B cell (primary cell): ENCODE results near the gene CYP26B1. TPM values are rescaled to one million over a fixed set of nuclear protein-coding genes. Genes with fewer than 3 reads are reported as not detected.

Experiments
- ATAC-seq: fragments of 200-7000 bp; cut with Tn5 transposase; one replicate; pipeline ENCODE4 v1.10.0; 2021; ENCODE audit warnings: low read depth, mild to moderate bottlenecking, moderate number of reproducible peaks, moderate library complexity
- CTCF ChIA-PET: fragments of 350-600 bp; sonication (Branson Sonifier 250); formaldehyde crosslinking; loops from one replicate; lab custom pipeline; 2021; ENCODE audit warnings: antibody characterized with exemption, inconsistent platforms; lab: Charles Lee
- POLR2A ChIA-PET: fragments of 350-600 bp; sonication (Branson Sonifier 250); formaldehyde crosslinking; loops from one replicate; lab custom pipeline; 2021; ENCODE audit warnings: antibody characterized with exemption; lab: Charles Lee
- DNase-seq: peaks from one replicate; pipeline ENCODE4 v3.0.0; 2013
- H2AFZ ChIP-seq: 2 replicates; pipeline ENCODE4 v1.6.1; 2012; ENCODE audit warnings: mild to moderate bottlenecking, low read depth, low read length; ENCODE audit not compliant: insufficient read depth, poor library complexity, severe bottlenecking
- H3K27ac ChIP-seq, 2 donors: 1 replicate in 1 of 2; 2 replicates in 1 of 2; pipeline ENCODE4 v1.5.1; 2012 to 2013; ENCODE audit warnings: low read length in 2 of 2, mild to moderate bottlenecking in 2 of 2, moderate library complexity in 1 of 2
- H3K27me3 ChIP-seq, 4 experiments: fragments of 200-600 bp in 1 of 4; sonication (generic) in 1 of 4; replicated peaks in 1 of 4; 1 replicate in 2 of 4; 2 replicates in 2 of 4; pipeline versions ENCODE4 v1.6.1 to v1.7.0; 2013 to 2016; ENCODE audit warnings: low read length in 3 of 4, mild to moderate bottlenecking in 2 of 4, mixed read lengths in 1 of 4, moderate library complexity in 1 of 4; ENCODE audit not compliant: insufficient read depth in 4 of 4, control insufficient read depth in 3 of 4; ENCODE audit errors: control extremely low read depth in 1 of 4
- H3K36me3 ChIP-seq, 2 experiments: replicated peaks in 1 of 2; 1 replicate in 1 of 2; 2 replicates in 1 of 2; pipeline versions ENCODE4 v1.6.1 to v1.7.1; 2013; ENCODE audit warnings: low read length in 1 of 2; ENCODE audit not compliant: insufficient read depth in 2 of 2, control insufficient read depth in 1 of 2; ENCODE audit errors: control extremely low read depth in 1 of 2, extremely low read depth in 1 of 2
- H3K4me1 ChIP-seq, 2 donors: fragments of 200-600 bp in 1 of 2; sonication (generic) in 1 of 2; 1 replicate in 1 of 2; 2 replicates in 1 of 2; pipeline versions ENCODE4 v1.5.1 to v1.6.1; 2013 to 2017; ENCODE audit warnings: low read length in 2 of 2; ENCODE audit not compliant: control insufficient read depth in 2 of 2, insufficient read depth in 2 of 2
- H3K4me2 ChIP-seq: replicated peaks from 2 replicates; pipeline ENCODE3; 2012; ENCODE audit warnings: mild to moderate bottlenecking, low read depth, low read length; ENCODE audit not compliant: poor library complexity, severe bottlenecking
- H3K4me3 ChIP-seq, 5 experiments: fragments of 200-600 bp in 1 of 5; sonication (generic) in 1 of 5; 1 replicate in 3 of 5; 2 replicates in 2 of 5; pipeline versions ENCODE4 v1.5.1 to v1.7.0; 2011 to 2016; ENCODE audit warnings: low read length in 4 of 5, mild to moderate bottlenecking in 4 of 5, low read depth in 2 of 5, control low read depth in 1 of 5, moderate library complexity in 1 of 5; ENCODE audit not compliant: insufficient read depth in 1 of 5; ENCODE audit errors: control extremely low read depth in 1 of 5, extremely low read depth in 1 of 5
- H3K79me2 ChIP-seq: fragments of 200-600 bp; sonication (generic); one replicate; pipeline ENCODE4 v1.6.0; 2016; ENCODE audit warnings: low read length; ENCODE audit not compliant: control insufficient read depth, insufficient read depth
- H3K9ac ChIP-seq: fragments of 200-600 bp; sonication (generic); 2 replicates; pipeline ENCODE4 v1.6.1; 2017; ENCODE audit warnings: mild to moderate bottlenecking, low read length, moderate library complexity
- H3K9me3 ChIP-seq, 3 donors: one replicate each; pipeline versions ENCODE4 v1.6.1 to v1.7.1; 2013; ENCODE audit warnings: low read length in 2 of 3; ENCODE audit not compliant: control insufficient read depth in 2 of 3, insufficient read depth in 1 of 3; ENCODE audit errors: control extremely low read depth in 1 of 3
- H4K20me1 ChIP-seq: 2 replicates; pipeline ENCODE4 v1.6.0; 2012; ENCODE audit warnings: mild to moderate bottlenecking, low read length; ENCODE audit not compliant: insufficient read depth, control insufficient read depth, poor library complexity, severe bottlenecking
- H3K27ac Mint-ChIP-seq: one replicate; pipeline ENCODE4 v1.8.0; 2021; ENCODE audit warnings: mixed read lengths
- H3K27me3 Mint-ChIP-seq: one replicate; pipeline ENCODE4 v1.8.0; 2021; ENCODE audit warnings: mixed read lengths
- H3K4me1 Mint-ChIP-seq: one replicate; pipeline ENCODE4 v1.8.0; 2021; ENCODE audit warnings: mixed read lengths
- H3K4me3 Mint-ChIP-seq: one replicate; pipeline ENCODE4 v1.8.0; 2021; ENCODE audit warnings: mixed read lengths
- H3K9me3 Mint-ChIP-seq: one replicate; pipeline ENCODE4 v1.8.0; 2022; ENCODE audit warnings: mixed read lengths; ENCODE audit not compliant: insufficient read depth
- EZH2 ChIP-seq: IDR thresholded peaks from 2 replicates; pipeline ENCODE4 v1.6.1; 2012; ENCODE audit warnings: borderline replicate concordance, low read depth, mild to moderate bottlenecking, moderate library complexity, low read length; ENCODE audit not compliant: insufficient read depth, poor library complexity, severe bottlenecking
- WGBS: methylation state at CpG from one replicate; pipeline ENCODE4 v1.1.5; 2013; ENCODE audit warnings: missing lambda C conversion rate; ENCODE audit not compliant: insufficient coverage; 5-methylcytosine and 5-hydroxymethylcytosine counted together
- intact Hi-C: fragments of 100-400 bp; cut with micrococcal nuclease; formaldehyde crosslinking; loops from one replicate; pipeline ENCODE4 v1.10.0; 2022
- polyA plus RNA-seq: library from polyadenylated mRNA; depleted of rRNA; stranded (reverse); fragments of >200 nt; gene quantifications from 2 replicates; pipeline ENCODE4 v1.2.3, GENCODE V29; 2012
- total RNA-seq, 2 donors: library from RNA; stranded (reverse); fragments of 120-200 nt in 1 of 2; gene quantifications; 1 replicate in 1 of 2; 2 replicates in 1 of 2; pipeline versions ENCODE4 v1.2.3 to v1.2.4, GENCODE V29; 2013 to 2022
- TF ChIP-seq, protein P1 (sequence below): fragments of 200-600 bp; IDR thresholded peaks from one replicate; pipeline ENCODE4 v1.8.0; 2022; ENCODE audit warnings: antibody characterized with exemption, mild to moderate bottlenecking

The CYP26B1 gene
- total and polyA plus RNA-seq, 2 donors (not counting 1 experiment from before 2014, with no cell fraction given): not detected

DNA sequence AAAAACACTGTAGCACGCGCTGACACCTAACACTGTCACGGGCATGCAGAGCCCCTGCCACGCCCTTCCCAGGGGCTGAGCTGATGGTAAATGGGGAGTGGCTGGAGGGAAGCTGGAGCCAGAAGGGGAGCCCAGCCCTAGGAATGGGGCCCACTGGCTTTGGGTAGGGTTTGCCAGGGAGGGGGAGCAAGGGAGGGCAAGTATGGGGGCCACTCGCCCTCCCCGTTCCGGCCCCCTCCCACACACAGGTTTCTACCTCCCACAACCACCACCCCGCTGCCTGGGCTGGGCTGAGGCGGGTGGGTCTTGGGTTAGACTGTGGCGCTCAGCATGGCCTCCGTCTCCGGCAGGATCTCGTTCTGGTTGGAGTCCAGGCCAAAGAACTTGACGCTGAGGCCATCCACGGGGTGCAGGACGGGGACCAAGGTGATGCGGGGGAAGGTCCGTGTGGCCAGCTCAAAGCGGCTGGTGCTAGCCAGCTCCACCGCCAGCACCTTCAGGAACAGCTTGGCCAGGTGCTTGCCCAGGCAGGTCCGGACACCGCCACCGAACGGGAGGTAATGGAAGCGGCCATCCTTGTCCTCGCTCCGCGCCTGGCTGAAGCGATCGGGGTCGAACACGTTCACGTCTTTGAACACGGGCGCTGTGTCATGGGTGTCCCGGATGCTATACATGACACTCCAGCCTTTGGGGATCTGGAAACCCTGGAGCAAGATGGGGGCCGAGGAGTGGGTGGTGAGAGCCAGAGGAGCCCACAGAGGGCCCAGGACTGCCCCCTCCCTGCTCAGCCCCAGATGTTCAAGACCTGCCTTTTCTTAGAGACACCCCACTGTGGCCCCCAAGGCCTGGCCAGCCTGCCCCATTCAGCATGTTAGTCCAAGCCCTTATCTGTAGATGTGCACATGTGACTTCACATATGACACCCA is 15.5 kb downstream of the CYP26B1 start:
- no peak for DNase-seq
- H3K4me1 Mint-ChIP-seq: no peaks in the 10 kb centered on the region
- peaks cover 5% of the 10 kb centered on the region for H3K27me3 Mint-ChIP-seq
- Histone ChIP-seq H3K79me2 (no peaks in the 10 kb centered on the region), H2AFZ (no peak overlapping the region), H3K4me1 (no peaks in the 10 kb centered on the region), H3K9ac (no peak overlapping the region), H3K27me3 (no peaks in the 10 kb centered on the region), H3K4me2 (no peak overlapping the region), H4K20me1 (no peaks in the 10 kb centered on the region), H3K27ac (no peak overlapping the region), H3K4me3 (no peak overlapping the region), H3K9me3 (peaks cover 0 to 12% (median 0%) of the 10 kb centered on the region in 3 donors), H3K36me3 (no peaks in the 10 kb centered on the region)
- ChIA-PET CTCF (no interaction called here), POLR2A (no interaction called here)
- 97% methylated on average over 34 of the region's 37 CpGs for WGBS
- intact Hi-C loops: no loop called here
- no peak overlapping the region for H3K4me3 Mint-ChIP-seq
- H3K27ac Mint-ChIP-seq: no peak overlapping the region
- ATAC-seq: no peak
- TF ChIP-seq, protein P1, sequence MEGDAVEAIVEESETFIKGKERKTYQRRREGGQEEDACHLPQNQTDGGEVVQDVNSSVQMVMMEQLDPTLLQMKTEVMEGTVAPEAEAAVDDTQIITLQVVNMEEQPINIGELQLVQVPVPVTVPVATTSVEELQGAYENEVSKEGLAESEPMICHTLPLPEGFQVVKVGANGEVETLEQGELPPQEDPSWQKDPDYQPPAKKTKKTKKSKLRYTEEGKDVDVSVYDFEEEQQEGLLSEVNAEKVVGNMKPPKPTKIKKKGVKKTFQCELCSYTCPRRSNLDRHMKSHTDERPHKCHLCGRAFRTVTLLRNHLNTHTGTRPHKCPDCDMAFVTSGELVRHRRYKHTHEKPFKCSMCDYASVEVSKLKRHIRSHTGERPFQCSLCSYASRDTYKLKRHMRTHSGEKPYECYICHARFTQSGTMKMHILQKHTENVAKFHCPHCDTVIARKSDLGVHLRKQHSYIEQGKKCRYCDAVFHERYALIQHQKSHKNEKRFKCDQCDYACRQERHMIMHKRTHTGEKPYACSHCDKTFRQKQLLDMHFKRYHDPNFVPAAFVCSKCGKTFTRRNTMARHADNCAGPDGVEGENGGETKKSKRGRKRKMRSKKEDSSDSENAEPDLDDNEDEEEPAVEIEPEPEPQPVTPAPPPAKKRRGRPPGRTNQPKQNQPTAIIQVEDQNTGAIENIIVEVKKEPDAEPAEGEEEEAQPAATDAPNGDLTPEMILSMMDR: no peak
- TF ChIP-seq EZH2: no peak
- H3K9me3 Mint-ChIP-seq: no peaks in the 10 kb centered on the region

DNA sequence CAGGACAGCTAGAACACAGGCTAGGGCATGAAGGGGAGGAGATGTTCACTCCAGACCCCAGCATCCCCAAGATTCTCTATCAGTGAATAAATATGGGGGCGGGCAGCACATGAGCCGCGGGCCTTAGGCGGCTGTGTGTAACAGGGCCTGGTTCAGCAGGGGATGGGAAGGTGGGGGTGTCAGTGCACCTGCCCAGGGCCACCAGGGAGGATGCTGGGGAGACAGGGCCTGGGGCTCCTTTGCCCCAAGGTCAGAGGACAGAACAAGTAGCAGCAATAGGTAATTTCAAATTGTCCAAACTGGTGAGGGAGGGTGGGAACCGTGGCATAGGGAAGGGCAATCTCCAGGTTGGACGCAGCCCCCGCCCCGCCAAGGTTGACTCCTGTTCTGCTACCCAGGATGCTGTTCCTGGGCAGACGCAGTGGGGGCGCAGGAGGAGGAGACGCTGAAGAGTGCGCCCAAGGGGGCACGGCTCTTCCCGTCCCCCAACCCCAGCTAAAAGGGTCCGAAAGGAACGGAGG is 16.2 kb downstream of the CYP26B1 start:
- intact Hi-C loops: no loop called here
- no peak overlapping the region for H3K4me3 Mint-ChIP-seq
- no peaks in the 10 kb centered on the region for H3K27me3 ChIP-seq
- ATAC-seq (no peak), DNase-seq (no peak)
- no peaks in the 10 kb centered on the region for H3K4me1 ChIP-seq
- no peak overlapping the region for H3K4me3 ChIP-seq
- no peak overlapping the region for H3K27ac ChIP-seq
- H3K4me2 ChIP-seq: no peak overlapping the region
- H3K27ac Mint-ChIP-seq: no peak overlapping the region
- ChIA-PET POLR2A (no interaction called here), CTCF (no interaction called here)
- no peak for TF ChIP-seq EZH2
- TF ChIP-seq, protein P1: no peak
- H3K9me3 Mint-ChIP-seq: no peaks in the 10 kb centered on the region
- H2AFZ ChIP-seq: no peak overlapping the region
- H3K4me1 Mint-ChIP-seq: no peaks in the 10 kb centered on the region
- no peaks in the 10 kb centered on the region for H3K79me2 ChIP-seq
- WGBS: 95% methylated on average over 14 of the region's 16 CpGs
- H3K9ac ChIP-seq: no peak overlapping the region
- H3K9me3 ChIP-seq: peaks cover 0 to 17% (median 0%) of the 10 kb centered on the region in 3 donors
- H3K27me3 Mint-ChIP-seq: peaks cover 5% of the 10 kb centered on the region
- H4K20me1 ChIP-seq: no peaks in the 10 kb centered on the region
- H3K36me3 ChIP-seq: no peaks in the 10 kb centered on the region
